ENCODE data around the gene RAB38.

RAB38 gene

DNA sequence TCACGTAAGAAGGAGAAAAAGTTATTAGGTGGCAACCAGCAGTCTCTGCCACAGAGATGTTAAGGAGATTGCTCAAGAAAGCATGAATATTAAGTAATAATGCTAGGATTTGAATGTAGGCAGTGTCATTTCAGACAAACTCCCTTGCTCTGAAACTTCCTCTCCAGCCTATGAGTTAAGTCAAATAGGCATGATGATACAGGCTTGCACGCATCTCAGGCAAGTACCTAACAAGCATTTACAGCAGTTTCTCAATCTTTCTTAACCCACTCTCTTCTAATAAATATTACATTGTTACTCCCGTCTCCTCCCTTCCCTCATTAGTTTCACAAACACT, 72.7 kb downstream of the RAB38 start:
- DNase-seq, result no peak

DNA sequence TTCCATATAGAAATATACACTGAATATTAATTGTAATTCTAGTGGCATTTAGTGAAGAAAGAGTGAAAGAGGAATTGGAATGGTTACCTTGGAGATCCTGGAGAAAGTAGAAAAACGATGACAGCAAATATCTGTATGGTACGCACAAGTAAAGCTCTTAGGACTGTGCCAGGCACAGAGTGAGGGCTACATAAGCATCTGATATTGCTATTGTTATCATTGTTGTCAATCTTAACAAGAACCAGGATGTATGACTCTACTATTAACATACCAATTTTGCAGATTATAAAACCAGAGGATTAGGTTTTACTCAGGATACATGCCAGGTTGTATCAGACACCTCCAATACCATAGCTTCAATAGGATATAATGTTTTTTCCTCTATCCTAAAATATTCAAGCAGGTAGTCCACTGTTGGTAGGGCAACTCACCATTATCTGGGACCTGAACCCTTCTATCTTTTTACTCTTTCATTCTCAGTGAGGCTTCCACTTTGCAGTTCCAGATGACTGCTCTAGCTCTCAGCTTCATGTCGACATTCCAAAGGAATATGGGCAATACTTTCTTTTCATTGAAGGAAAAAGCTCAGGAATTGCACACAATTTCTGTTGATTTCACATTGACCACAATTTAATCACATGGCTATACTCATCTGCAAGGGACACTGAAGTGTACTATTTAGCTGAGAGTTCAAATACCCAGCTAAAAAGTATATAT, 73.2 kb downstream of the RAB38 start:
- no peak for DNase-seq

DNA sequence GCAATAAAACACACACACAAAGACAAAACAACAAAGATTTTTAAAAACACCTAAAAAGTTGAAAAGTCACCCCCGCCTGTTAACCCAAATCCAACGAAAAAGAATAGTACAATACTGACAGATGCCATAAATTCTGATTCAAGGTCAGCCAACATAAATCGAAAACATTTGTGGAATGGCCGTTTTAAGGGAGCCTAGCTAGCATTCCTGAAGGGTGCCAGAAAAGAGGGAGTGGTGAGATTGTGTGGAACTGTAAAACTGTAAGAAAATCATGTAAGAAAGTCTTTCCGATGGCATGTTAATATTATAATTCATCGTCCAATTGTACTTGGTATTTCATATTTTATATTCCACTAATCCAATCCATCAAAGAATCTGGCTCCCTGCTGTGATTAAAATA, 75.1 kb downstream of the RAB38 start:
- DNase-seq, result no peak

DNA sequence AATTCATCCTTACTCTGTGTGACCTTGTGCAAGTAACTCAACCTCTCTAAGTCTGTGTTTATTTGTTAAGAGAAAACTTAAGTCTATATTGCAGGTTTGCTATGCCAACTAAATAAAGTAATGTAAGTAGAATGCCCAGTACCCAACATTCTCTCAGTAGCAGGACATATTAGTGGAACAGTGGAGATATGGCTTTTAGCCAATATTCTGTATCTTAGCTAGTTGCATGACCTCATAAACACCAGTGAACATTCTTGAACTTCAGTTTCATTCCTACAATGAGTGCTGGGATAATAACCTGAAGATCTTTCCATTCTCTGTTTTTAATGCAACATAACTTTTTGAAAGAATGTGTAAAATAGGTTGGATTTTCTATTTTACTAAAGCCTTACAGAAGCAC, 77.0 kb downstream of the RAB38 start:
- no peak for DNase-seq

DNA sequence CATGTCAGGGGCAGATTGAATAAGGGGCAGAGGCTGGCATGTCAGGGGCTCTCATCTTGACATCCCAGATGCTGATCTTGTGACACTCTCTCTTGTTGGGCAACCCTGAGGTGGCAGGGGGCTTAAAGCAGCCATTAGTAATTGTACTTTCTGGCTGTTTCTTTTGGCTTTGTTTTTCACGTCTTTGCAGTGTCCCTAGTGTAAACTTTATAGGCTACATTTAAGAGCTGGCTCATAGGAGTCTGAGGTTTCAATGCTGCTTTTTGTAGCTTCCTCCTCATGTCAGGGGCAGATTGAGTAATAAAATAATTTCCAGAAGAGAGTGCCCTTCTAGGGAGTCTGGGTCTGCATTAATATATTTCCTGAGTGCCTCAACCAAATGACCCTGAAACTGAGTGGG, 86.1 kb downstream of the RAB38 start:
- DNase-seq, result no peak

DNA sequence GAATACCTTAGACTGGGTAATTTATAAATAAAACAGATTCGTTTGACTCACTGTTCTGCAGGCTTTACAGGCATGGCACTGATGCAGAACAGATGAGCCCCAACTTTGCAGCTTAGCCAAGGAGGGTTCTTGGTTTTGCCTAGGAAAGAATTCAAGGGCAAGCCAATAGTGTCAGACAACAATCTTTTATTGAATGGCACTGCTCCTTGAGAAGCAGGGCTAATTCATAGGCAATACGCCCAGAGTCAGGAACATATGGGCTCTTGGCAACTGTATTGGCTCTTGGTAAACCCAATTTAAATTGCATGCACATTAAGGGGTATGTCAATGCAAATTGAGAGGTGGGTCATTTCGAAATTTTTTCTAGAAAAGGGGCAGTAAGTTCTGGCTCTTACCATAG, 87.9 kb downstream of the RAB38 start:
- DNase-seq, result no peak

DNA sequence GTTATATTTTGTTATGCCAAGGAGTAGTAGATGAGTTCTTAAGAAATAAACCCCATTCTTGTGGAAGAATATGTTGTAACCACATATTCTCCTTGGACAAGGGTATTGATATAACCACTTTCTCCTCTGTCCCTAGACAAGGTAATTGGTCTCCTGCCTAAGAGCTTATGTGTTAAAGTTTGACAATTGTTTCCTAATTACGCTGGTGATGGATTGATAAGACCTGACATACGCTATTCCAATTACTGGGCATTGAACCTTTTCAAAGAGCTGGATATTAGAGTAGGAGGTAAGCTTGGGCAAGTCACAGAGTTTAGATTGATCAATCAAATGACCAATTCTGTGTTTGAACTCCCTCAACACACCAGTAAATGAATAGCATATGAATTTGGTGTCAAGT, 88.9 kb downstream of the RAB38 start:
- no peak for DNase-seq

DNA sequence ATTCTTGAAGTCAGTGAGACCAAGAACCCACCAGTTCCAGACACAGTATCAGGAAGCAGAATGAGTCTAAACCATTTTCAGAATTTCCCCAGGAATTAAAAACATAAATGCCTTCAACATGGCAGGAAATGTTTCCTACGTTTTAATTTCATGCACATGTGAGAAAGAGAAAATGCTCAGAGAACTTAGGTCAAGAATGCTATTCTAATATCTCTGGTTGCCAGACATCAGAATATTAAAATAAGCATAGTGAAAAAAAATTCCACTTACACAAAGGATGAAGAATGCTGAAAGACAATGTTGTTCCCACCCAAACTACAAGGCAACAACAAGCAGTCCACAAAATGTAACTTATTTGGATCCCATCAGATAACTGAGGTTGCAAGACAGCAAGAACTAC, 104.8 kb downstream of the RAB38 start:
- no peak for DNase-seq

DNA sequence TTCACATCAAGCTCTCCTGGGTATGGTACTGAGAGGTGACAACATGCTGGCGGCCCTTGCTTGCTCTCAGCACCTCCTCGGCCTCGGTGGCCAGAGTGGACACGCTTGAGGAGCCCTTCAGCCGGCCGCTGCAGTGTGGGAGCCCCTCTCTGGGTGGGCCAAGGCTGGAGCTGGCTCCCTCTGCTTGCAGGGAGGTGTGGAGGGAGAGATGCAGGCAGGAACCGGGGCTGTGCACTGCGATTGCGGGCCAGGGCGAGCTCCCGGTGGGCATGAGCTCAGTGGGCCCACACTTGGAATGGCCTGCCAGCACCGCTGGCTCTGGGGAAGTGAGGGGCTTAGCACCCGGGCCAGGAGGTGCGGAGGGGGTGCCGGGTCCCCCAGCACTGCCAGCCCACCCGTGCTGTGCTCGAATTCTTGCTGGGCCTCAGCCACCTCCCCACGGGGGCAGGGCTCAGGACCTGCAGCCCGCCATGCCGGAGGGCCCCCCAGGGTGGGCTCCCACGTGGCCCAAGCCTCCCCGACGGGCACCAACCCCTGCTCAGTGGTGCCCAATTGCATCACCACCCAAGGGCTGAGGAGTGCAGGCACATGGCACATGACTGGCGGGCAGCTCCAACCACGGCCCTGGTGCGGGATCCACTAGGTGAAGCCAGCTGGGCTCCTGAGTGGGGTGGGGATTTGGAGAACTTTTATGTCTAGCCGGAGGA, 106.2 kb downstream of the RAB38 start:
- no peak for DNase-seq

DNA sequence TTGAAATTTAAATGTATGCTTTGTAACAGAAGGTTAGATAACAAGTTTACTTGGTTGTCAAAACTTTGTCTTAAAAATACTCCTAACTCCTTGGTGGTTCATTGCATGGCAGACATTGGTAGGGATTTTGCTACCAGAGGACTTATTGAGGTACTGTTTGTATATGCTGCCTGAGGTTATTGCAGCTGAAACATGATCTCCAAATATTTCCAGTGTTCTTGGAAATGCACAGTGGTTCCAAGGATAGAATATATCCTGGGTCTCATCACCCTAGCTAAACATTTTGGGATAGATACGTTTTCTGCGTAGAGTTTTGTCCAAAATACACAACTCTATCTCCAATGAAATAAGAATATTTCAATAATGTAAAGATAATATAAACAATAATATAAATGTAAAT, 109.2 kb downstream of the RAB38 start:
- no peak for DNase-seq

DNA sequence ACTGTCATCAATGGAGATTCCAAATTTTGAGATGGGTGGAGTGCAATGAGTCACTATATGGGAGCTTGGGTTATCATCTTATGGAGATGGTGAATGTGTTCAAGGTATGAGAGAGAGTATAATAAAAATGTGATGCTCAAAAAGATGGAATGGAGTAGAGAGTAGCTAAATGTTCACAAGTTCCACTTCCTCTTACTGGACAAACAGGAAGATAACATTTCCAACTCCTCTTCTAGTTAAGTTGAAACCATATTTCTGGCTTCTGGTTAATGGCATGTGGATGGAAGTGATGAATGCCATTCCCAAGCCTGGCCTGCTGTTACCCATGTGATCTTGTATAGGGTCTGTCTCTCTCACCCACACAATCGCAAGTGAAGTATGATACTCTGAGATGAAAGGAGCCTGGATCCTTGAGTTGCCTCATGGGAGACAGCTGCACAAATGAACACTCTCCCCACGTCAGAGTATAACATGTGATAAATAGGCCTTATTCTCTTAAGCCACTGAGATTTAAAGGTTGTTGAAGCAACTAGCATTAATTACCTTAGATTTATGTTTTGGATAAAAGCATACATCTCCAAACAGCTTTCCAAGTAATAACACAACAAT, 111.0 kb downstream of the RAB38 start:
- DNase-seq, result no peak
